ENCODE measurements around the gene NSMCE3. TPM values are rescaled to one million over a fixed set of nuclear protein-coding genes. Genes with fewer than 3 reads are reported as not detected.

NSMCE3 gene
- total RNA-seq, 1 donor, result 9.8 TPM

- Histone ChIP-seq H3K4me1 (ENCODE audit: insufficient read depth, low read length) (peaks cover 5% of the 10 kb centered on the region), H3K27ac (ENCODE audit: low read depth, low read length) (no peak overlapping the region), H3K27me3 (ENCODE audit: insufficient read depth, low read length) (peaks cover 7% of the 10 kb centered on the region), H3K4me2 (ENCODE audit: insufficient read depth, low read length) (no peak overlapping the region), H3K9me3 (ENCODE audit: low read depth, low read length) (no peaks in the 10 kb centered on the region), H3K36me3 (ENCODE audit: insufficient read depth, low read length) (no peaks in the 10 kb centered on the region), H3K79me2 (ENCODE audit: insufficient read depth, low read length) (no peaks in the 10 kb centered on the region), H4K20me1 (ENCODE audit: insufficient read depth, low read length) (no peaks in the 10 kb centered on the region), H3K4me3 (ENCODE audit: insufficient read depth, low read length) (no peak overlapping the region), H2AFZ (ENCODE audit: low read length) (no peak overlapping the region)
- no peak for DNase-seq (ENCODE audit: insufficient read length, low spot score, missing footprints)
- TF ChIP-seq CTCF (IDR thresholded peaks at IDR 0.05; ENCODE audit: extremely low read depth, low read depth, low read length), result no peak
Measured at GRCh38 chr15:29309139-29309538, 39.5 kb upstream of the NSMCE3 start.

DNA sequence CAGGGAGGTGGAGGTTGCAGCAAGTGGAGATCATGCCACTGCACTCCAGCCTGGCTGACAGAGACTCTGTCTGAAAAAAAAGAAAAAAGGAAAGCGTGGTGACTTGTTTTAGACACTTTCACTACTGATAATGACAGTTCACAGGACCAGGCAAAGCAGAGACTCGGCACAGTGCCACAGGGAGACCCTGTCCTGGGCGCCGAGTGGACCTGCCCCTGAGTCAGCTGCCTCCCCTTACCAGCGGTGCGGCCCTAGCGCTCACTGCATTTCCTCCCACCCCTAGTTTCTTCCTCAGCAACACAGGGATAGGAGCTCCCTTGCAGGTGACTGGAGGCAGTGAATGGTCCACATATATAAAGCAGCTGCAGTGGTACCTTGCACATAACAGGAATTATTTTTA lies 38.7 kb upstream of the NSMCE3 start:
- Histone ChIP-seq H3K4me3 (ENCODE audit: insufficient read depth, low read length) (no peak overlapping the region), H3K4me1 (ENCODE audit: insufficient read depth, low read length) (peaks cover 5% of the 10 kb centered on the region), H3K27me3 (ENCODE audit: insufficient read depth, low read length) (peaks cover 7% of the 10 kb centered on the region), H3K27ac (ENCODE audit: low read depth, low read length) (no peak overlapping the region), H3K79me2 (ENCODE audit: insufficient read depth, low read length) (no peaks in the 10 kb centered on the region), H3K4me2 (ENCODE audit: insufficient read depth, low read length) (no peak overlapping the region), H2AFZ (ENCODE audit: low read length) (no peak overlapping the region), H3K9me3 (ENCODE audit: low read depth, low read length) (no peaks in the 10 kb centered on the region), H4K20me1 (ENCODE audit: insufficient read depth, low read length) (no peaks in the 10 kb centered on the region), H3K36me3 (ENCODE audit: insufficient read depth, low read length) (no peaks in the 10 kb centered on the region)
- TF ChIP-seq CTCF (IDR thresholded peaks at IDR 0.05; ENCODE audit: extremely low read depth, low read depth, low read length), result no peak
- DNase-seq (ENCODE audit: insufficient read length, low spot score, missing footprints), result no peak

- Histone ChIP-seq H3K27me3 (ENCODE audit: insufficient read depth, low read length) (peaks cover 7% of the 10 kb centered on the region), H3K4me1 (ENCODE audit: insufficient read depth, low read length) (no peaks in the 10 kb centered on the region), H3K36me3 (ENCODE audit: insufficient read depth, low read length) (no peaks in the 10 kb centered on the region), H4K20me1 (ENCODE audit: insufficient read depth, low read length) (no peaks in the 10 kb centered on the region), H2AFZ (ENCODE audit: low read length) (no peak overlapping the region), H3K4me2 (ENCODE audit: insufficient read depth, low read length) (no peak overlapping the region), H3K4me3 (ENCODE audit: insufficient read depth, low read length) (no peak overlapping the region), H3K27ac (ENCODE audit: low read depth, low read length) (no peak overlapping the region), H3K9me3 (ENCODE audit: low read depth, low read length) (no peaks in the 10 kb centered on the region), H3K79me2 (ENCODE audit: insufficient read depth, low read length) (no peaks in the 10 kb centered on the region)
- no peak for TF ChIP-seq CTCF (IDR thresholded peaks at IDR 0.05; ENCODE audit: extremely low read depth, low read depth, low read length)
- DNase-seq (ENCODE audit: insufficient read length, low spot score, missing footprints), result no peak
Measured at GRCh38 chr15:29305556-29305955, 35.9 kb upstream of the NSMCE3 start.

DNA sequence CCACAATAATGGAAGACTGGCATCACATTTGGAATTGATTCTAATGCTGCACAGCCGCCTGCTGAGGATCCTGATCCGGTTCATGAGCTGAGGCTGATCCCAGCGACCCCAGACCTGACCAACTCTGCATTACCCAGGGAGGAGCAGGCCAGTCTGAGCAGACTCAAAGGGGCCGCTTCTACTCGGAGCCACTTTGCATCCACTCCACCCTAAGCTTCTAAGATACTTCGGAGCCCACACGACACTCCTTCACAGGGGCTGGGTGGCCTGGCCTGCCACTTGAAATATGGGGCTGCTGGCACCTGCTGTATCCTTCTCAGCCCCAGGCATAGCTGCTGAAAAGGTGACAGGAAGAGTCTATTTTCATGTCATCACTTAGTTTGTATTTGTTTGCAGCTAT lies 33.2 kb upstream of the NSMCE3 start:
- H3K36me3 ChIP-seq (ENCODE audit: insufficient read depth, low read length), result no peaks in the 10 kb centered on the region
- no peak overlapping the region for H2AFZ ChIP-seq (ENCODE audit: low read length)
- H3K9me3 ChIP-seq (ENCODE audit: low read depth, low read length), result no peaks in the 10 kb centered on the region
- no peaks in the 10 kb centered on the region for H4K20me1 ChIP-seq (ENCODE audit: insufficient read depth, low read length)
- H3K4me2 ChIP-seq (ENCODE audit: insufficient read depth, low read length), result no peak overlapping the region
- DNase-seq (ENCODE audit: insufficient read length, low spot score, missing footprints), result no peak
- peaks cover 7% of the 10 kb centered on the region for H3K27me3 ChIP-seq (ENCODE audit: insufficient read depth, low read length)
- H3K4me3 ChIP-seq (ENCODE audit: insufficient read depth, low read length), result no peak overlapping the region
- no peak for TF ChIP-seq CTCF (IDR thresholded peaks at IDR 0.05; ENCODE audit: extremely low read depth, low read depth, low read length)
- no peaks in the 10 kb centered on the region for H3K79me2 ChIP-seq (ENCODE audit: insufficient read depth, low read length)
- H3K27ac ChIP-seq (ENCODE audit: low read depth, low read length), result no peak overlapping the region
- no peaks in the 10 kb centered on the region for H3K4me1 ChIP-seq (ENCODE audit: insufficient read depth, low read length)

Data from osteoblast (primary cell).